PC-9 (cell line): ENCODE data around the gene HPCAL1.

Experiments
- EZH2 ChIP-seq: fragments of 200-600 bp; sonication (generic); IDR thresholded peaks from 2 replicates; pipeline ENCODE4 v1.8.0; 2017; ENCODE audit warnings: antibody characterized with exemption, low read depth
- TF ChIP-seq, protein P1 (sequence below): fragments of 200-600 bp; sonication (generic); conservative IDR thresholded peaks from 2 replicates; pipeline ENCODE4 v1.6.1; 2017; ENCODE audit warnings: mixed run types, antibody characterized with exemption, mild to moderate bottlenecking, moderate library complexity

DNA sequence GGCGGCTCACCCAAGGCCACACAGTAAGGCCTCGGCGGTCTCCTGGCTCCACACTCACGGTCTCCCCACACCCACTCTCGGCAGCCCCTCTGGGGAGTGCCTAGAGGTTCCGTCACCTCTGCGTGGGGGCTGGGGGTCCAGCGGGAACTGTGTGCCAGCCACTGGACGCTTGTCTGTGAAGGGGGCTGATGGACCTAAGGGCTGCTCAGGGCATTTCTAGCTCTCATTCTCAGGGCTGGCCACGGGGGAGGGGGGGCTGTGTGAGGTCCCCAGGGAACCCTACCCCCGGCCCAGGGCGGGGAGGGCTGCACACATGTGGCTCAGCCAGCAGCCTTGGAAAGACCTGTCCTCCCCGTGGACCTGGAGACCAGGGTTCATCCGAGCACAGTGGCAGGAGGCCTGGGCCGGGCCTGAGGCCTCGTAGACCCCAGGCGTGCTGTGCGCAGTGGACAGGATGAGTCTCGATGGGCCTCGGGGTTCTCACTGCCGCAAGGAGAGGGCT is 172.6 kb downstream of the HPCAL1 start:
- TF ChIP-seq, protein P1, sequence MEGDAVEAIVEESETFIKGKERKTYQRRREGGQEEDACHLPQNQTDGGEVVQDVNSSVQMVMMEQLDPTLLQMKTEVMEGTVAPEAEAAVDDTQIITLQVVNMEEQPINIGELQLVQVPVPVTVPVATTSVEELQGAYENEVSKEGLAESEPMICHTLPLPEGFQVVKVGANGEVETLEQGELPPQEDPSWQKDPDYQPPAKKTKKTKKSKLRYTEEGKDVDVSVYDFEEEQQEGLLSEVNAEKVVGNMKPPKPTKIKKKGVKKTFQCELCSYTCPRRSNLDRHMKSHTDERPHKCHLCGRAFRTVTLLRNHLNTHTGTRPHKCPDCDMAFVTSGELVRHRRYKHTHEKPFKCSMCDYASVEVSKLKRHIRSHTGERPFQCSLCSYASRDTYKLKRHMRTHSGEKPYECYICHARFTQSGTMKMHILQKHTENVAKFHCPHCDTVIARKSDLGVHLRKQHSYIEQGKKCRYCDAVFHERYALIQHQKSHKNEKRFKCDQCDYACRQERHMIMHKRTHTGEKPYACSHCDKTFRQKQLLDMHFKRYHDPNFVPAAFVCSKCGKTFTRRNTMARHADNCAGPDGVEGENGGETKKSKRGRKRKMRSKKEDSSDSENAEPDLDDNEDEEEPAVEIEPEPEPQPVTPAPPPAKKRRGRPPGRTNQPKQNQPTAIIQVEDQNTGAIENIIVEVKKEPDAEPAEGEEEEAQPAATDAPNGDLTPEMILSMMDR, result no peak
- no peak for TF ChIP-seq EZH2
